WTC11 (cell line): ENCODE measurements around the gene MPHOSPH10. TPM values are rescaled to one million over a fixed set of nuclear protein-coding genes. Genes with fewer than 3 reads are reported as not detected.

Source experiments
- ATAC-seq: fragments of 200-7000 bp; cut with Tn5 transposase; 2 replicates; pipeline ENCODE4 v1.10.0; 2021; ENCODE audit warnings: mild to moderate bottlenecking, moderate library complexity
- CTCF ChIA-PET: fragments of 300-600 bp; sonication (Branson Sonifier 250); formaldehyde crosslinking; loops from one replicate; lab custom pipeline; 2021; ENCODE audit warnings: antibody characterized with exemption; lab: Charles Lee
- POLR2A ChIA-PET: fragments of 350-600 bp; sonication (Branson Sonifier 250); formaldehyde crosslinking; loops from one replicate; lab custom pipeline; 2021; ENCODE audit warnings: antibody characterized with exemption; lab: Charles Lee
- DNase-seq: peaks from one replicate; pipeline ENCODE4 v3.0.0; 2021; ENCODE audit warnings: low spot score
- H3K27ac Mint-ChIP-seq: 2 replicates; pipeline ENCODE4 v1.8.0; 2021; ENCODE audit warnings: mixed read lengths
- H3K27me3 Mint-ChIP-seq: 2 replicates; pipeline ENCODE4 v1.8.0; 2021; ENCODE audit warnings: low read depth, mild to moderate bottlenecking, moderate library complexity, mixed read lengths
- H3K36me3 Mint-ChIP-seq: 2 replicates; pipeline ENCODE4 v1.8.0; 2021; ENCODE audit warnings: mixed read lengths
- H3K4me1 Mint-ChIP-seq: 2 replicates; pipeline ENCODE4 v1.8.0; 2022; ENCODE audit warnings: mixed read lengths
- H3K4me3 Mint-ChIP-seq: 2 replicates; pipeline ENCODE4 v1.8.0; 2021; ENCODE audit warnings: mild to moderate bottlenecking, moderate library complexity, mixed read lengths
- H3K9me3 Mint-ChIP-seq: 2 replicates; pipeline ENCODE4 v1.8.0; 2021; ENCODE audit warnings: mixed read lengths
- IRF2 ChIP-seq: sonication (generic); formaldehyde crosslinking; IDR thresholded peaks from 2 replicates; pipeline ENCODE4 v1.8.0; 2022; ENCODE audit warnings: low read depth, missing genetic modification reagents, borderline replicate concordance
- KAT7 ChIP-seq: sonication (generic); formaldehyde crosslinking; IDR thresholded peaks from 2 replicates; pipeline ENCODE4 v1.8.1; 2023; ENCODE audit warnings: missing genetic modification reagents, mild to moderate bottlenecking, borderline replicate concordance
- SMAD4 ChIP-seq: sonication (generic); formaldehyde crosslinking; IDR thresholded peaks from 2 replicates; pipeline ENCODE4 v1.8.0; 2022; ENCODE audit warnings: mild to moderate bottlenecking, missing genetic modification reagents
- TEAD4 ChIP-seq: sonication (generic); formaldehyde crosslinking; IDR thresholded peaks from 2 replicates; pipeline ENCODE4 v1.8.0; 2022; ENCODE audit warnings: mild to moderate bottlenecking, missing genetic modification reagents
- ZBTB21 ChIP-seq: sonication (generic); formaldehyde crosslinking; IDR thresholded peaks from 2 replicates; pipeline ENCODE4 v1.8.1; 2023; ENCODE audit warnings: mild to moderate bottlenecking, missing genetic modification reagents, borderline replicate concordance
- ZNF138 ChIP-seq: sonication (generic); formaldehyde crosslinking; conservative IDR thresholded peaks from 2 replicates; pipeline ENCODE4 v1.8.1; 2022; ENCODE audit warnings: mild to moderate bottlenecking, moderate library complexity, missing genetic modification reagents
- ZNF263 ChIP-seq: sonication (generic); formaldehyde crosslinking; IDR thresholded peaks from 2 replicates; pipeline ENCODE4 v1.8.1; 2022; ENCODE audit warnings: low read depth, mild to moderate bottlenecking, moderate library complexity, missing genetic modification reagents
- ZNF396 ChIP-seq: fragments of 250-450 bp; sonication (Bioruptor Pico); IDR thresholded peaks from 2 replicates; pipeline ENCODE4 v1.8.0; 2021; ENCODE audit warnings: mild to moderate bottlenecking, moderate library complexity, borderline replicate concordance
- total RNA-seq: library from RNA; stranded (reverse); gene quantifications from 3 replicates; pipeline ENCODE4 v1.2.3, GENCODE V29; 2021
- TF ChIP-seq, protein P1 (sequence below): sonication (generic); formaldehyde crosslinking; IDR thresholded peaks from 2 replicates; pipeline ENCODE4 v1.8.1; 2023; ENCODE audit warnings: mild to moderate bottlenecking, missing genetic modification reagents, borderline replicate concordance
- TF ChIP-seq, protein P2 (sequence below): fragments of 250-450 bp; sonication (Bioruptor Pico); IDR thresholded peaks from 2 replicates; pipeline ENCODE4 v1.9.0; 2021; ENCODE audit warnings: mild to moderate bottlenecking
- TF ChIP-seq, protein P3 (sequence below): sonication (generic); formaldehyde crosslinking; IDR thresholded peaks from 2 replicates; pipeline ENCODE4 v1.8.1; 2023; ENCODE audit warnings: mild to moderate bottlenecking, missing genetic modification reagents
- TF ChIP-seq, protein P4 (sequence below): fragments of 250-450 bp; sonication (Bioruptor Pico); IDR thresholded peaks from 2 replicates; pipeline ENCODE4 v1.9.0; 2021; ENCODE audit warnings: mild to moderate bottlenecking, borderline replicate concordance

MPHOSPH10 gene
- total RNA-seq, 1 experiment from 2014 or later: 36.6 TPM

DNA sequence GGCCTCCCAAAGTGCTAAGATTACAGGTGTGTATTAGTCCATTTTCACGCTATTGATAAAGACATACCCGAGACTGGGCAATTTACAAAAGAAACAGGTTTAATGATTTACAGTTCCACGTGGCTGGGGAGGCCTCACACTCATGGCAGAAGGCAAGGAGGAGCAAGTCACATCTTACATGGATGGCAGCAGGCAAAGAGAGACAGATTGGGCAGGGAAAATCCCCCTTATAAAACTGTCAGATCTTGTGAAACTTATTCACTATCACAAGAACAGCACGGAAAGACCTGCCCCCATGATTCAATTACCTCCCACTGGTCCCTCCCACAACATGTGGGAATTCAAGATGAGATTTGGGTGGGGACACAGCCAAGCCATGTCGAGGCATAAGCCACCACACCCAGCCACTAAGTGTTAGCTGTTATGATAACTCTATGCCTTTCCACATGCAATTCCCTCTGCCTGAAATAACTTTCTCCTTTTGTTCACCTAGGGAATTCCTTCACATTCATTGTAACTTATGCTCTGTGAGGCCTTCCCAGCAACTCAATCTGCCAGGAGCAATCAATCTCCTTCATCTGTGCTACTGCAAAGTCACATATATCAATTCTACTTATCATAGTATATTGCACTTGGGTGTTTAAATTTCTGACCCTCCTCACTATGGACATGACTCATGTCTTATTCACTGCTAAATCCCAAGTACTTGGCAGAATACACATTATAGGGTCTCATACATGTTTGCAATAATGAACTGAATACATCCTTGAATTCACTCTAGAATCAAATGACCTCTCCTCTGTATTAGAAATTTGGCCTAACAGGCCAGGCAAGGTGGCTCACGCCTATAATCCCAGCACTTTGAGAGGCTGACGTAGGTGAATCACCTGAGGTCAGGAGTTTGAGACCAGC is 7.8 kb upstream of the MPHOSPH10 start:
- CTCF ChIA-PET: interaction anchor here (0.6 kb wide), 1 partner anchor 76 kb away, joined by 4 read pairs; no protein-coding TSS in a partner anchor

DNA sequence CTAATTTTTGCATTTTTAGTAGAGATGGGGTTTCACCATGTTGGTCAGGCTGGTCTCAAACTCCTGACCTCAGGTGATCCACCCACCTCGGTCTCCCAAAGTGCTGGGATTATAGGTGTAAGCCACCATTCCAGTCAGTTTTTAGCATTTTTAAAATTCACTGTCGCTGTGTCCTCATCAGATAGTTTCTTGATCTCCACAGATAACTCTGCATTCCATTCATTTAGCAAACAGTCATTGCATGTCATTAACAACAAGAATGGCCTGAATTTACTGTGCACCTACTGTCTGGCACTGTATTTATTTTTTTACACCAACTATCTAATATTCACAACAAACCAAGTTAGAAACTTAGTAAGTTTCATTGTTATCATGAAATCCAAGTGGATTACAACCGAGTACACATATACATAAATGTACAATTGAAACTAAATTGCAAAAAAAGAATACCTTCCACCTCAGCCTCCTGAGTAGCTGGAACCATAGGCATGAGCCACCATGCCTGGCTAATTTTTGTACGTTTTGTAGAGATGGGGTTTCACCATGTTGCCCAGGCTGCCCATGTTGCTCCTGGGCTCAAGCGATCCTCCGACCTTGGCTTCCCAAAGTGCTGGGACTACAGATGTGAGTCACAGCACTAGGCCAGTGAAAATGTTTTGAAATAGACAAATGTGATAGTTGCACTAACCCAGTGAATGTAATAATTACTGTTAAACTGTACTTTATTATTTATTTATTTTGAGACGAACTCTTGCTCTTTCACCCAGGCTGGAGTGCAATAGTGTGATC is 4.7 kb upstream of the MPHOSPH10 start:
- TF ChIP-seq, protein P1, sequence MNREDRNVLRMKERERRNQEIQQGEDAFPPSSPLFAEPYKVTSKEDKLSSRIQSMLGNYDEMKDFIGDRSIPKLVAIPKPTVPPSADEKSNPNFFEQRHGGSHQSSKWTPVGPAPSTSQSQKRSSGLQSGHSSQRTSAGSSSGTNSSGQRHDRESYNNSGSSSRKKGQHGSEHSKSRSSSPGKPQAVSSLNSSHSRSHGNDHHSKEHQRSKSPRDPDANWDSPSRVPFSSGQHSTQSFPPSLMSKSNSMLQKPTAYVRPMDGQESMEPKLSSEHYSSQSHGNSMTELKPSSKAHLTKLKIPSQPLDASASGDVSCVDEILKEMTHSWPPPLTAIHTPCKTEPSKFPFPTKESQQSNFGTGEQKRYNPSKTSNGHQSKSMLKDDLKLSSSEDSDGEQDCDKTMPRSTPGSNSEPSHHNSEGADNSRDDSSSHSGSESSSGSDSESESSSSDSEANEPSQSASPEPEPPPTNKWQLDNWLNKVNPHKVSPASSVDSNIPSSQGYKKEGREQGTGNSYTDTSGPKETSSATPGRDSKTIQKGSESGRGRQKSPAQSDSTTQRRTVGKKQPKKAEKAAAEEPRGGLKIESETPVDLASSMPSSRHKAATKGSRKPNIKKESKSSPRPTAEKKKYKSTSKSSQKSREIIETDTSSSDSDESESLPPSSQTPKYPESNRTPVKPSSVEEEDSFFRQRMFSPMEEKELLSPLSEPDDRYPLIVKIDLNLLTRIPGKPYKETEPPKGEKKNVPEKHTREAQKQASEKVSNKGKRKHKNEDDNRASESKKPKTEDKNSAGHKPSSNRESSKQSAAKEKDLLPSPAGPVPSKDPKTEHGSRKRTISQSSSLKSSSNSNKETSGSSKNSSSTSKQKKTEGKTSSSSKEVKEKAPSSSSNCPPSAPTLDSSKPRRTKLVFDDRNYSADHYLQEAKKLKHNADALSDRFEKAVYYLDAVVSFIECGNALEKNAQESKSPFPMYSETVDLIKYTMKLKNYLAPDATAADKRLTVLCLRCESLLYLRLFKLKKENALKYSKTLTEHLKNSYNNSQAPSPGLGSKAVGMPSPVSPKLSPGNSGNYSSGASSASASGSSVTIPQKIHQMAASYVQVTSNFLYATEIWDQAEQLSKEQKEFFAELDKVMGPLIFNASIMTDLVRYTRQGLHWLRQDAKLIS (CRISPR knock-in tag): no peak
- TF ChIP-seq IRF2 (CRISPR knock-in tag) (no peak), KAT7 (CRISPR knock-in tag) (no peak), SMAD4 (CRISPR knock-in tag) (no peak), ZNF263 (CRISPR knock-in tag) (no peak), ZNF396 (no peak), TEAD4 (CRISPR knock-in tag) (no peak), ZNF138 (CRISPR knock-in tag) (no peak)
- TF ChIP-seq, protein P2, sequence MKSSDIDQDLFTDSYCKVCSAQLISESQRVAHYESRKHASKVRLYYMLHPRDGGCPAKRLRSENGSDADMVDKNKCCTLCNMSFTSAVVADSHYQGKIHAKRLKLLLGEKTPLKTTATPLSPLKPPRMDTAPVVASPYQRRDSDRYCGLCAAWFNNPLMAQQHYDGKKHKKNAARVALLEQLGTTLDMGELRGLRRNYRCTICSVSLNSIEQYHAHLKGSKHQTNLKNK (CRISPR knock-in tag): no peak
- TF ChIP-seq, protein P3, sequence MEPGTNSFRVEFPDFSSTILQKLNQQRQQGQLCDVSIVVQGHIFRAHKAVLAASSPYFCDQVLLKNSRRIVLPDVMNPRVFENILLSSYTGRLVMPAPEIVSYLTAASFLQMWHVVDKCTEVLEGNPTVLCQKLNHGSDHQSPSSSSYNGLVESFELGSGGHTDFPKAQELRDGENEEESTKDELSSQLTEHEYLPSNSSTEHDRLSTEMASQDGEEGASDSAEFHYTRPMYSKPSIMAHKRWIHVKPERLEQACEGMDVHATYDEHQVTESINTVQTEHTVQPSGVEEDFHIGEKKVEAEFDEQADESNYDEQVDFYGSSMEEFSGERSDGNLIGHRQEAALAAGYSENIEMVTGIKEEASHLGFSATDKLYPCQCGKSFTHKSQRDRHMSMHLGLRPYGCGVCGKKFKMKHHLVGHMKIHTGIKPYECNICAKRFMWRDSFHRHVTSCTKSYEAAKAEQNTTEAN (CRISPR knock-in tag): no peak
- TF ChIP-seq, all 79 proteins: peak for 0
- Mint-ChIP-seq H3K4me3 (no peak overlapping the region), H3K27ac (peak overlapping the region; percentile 88), H3K36me3 (peaks cover 20% of the 10 kb centered on the region), H3K9me3 (peaks cover 5% of the 10 kb centered on the region; the same call in 1 of the 2 replicates), H3K27me3 (no peaks in the 10 kb centered on the region), H3K4me1 (peaks cover 9% of the 10 kb centered on the region)
- ATAC-seq (no peak), DNase-seq (no peak)
- ChIA-PET POLR2A (no interaction called here), CTCF (interaction anchor here (0.7 to 1.4 kb wide), 2 partner anchors 58 to 174 kb away, joined by 3 read pairs; partner anchors contain the start of gene NAGK)

More for the DNA sequence above, 7.8 kb upstream of the MPHOSPH10 start:
- no peak for DNase-seq
- no peak overlapping the region for H3K27ac Mint-ChIP-seq
- no peaks in the 10 kb centered on the region for H3K4me1 Mint-ChIP-seq
- H3K36me3 Mint-ChIP-seq: peaks cover 27% of the 10 kb centered on the region
- TF ChIP-seq, protein P4, sequence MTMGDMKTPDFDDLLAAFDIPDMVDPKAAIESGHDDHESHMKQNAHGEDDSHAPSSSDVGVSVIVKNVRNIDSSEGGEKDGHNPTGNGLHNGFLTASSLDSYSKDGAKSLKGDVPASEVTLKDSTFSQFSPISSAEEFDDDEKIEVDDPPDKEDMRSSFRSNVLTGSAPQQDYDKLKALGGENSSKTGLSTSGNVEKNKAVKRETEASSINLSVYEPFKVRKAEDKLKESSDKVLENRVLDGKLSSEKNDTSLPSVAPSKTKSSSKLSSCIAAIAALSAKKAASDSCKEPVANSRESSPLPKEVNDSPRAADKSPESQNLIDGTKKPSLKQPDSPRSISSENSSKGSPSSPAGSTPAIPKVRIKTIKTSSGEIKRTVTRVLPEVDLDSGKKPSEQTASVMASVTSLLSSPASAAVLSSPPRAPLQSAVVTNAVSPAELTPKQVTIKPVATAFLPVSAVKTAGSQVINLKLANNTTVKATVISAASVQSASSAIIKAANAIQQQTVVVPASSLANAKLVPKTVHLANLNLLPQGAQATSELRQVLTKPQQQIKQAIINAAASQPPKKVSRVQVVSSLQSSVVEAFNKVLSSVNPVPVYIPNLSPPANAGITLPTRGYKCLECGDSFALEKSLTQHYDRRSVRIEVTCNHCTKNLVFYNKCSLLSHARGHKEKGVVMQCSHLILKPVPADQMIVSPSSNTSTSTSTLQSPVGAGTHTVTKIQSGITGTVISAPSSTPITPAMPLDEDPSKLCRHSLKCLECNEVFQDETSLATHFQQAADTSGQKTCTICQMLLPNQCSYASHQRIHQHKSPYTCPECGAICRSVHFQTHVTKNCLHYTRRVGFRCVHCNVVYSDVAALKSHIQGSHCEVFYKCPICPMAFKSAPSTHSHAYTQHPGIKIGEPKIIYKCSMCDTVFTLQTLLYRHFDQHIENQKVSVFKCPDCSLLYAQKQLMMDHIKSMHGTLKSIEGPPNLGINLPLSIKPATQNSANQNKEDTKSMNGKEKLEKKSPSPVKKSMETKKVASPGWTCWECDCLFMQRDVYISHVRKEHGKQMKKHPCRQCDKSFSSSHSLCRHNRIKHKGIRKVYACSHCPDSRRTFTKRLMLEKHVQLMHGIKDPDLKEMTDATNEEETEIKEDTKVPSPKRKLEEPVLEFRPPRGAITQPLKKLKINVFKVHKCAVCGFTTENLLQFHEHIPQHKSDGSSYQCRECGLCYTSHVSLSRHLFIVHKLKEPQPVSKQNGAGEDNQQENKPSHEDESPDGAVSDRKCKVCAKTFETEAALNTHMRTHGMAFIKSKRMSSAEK (CRISPR knock-in tag): no peak
- TF ChIP-seq IRF2 (CRISPR knock-in tag) (no peak), ZBTB21 (CRISPR knock-in tag) (no peak)
- TF ChIP-seq, all 79 proteins: peak for 0
- Mint-ChIP-seq H3K4me3 (no peak overlapping the region), H3K9me3 (peaks cover 5% of the 10 kb centered on the region; the same call in 1 of the 2 replicates), H3K27me3 (no peaks in the 10 kb centered on the region)
- POLR2A ChIA-PET: no interaction called here
- ATAC-seq: no peak
